ENCODE measurements around the gene PZP. TPM values are rescaled to one million over a fixed set of nuclear protein-coding genes. Genes with fewer than 3 reads are reported as not detected.
"Not testable (repeated sequence)": the region's sequence is repeated elsewhere in the genome, so short reads cannot be mapped to it uniquely, and the experiment has no call there.

Gene PZP
- total RNA-seq, result 0.12 TPM

- no peak for DNase-seq (ENCODE audit: low spot score)
Measured at GRCh38 chr12:9208229-9208628, at the start of gene PZP. PZP (minus strand) TSS chr12:9208395; CDS start chr12:9208341, 54 bp downstream.

- DNase-seq (ENCODE audit: low spot score), result no peak
Measured at GRCh38 chr12:9256758-9257405, 48.7 kb upstream of the PZP start.

GRCh38 chr12:9256341-9256740, 48.1 kb upstream of the PZP start:
- DNase-seq (ENCODE audit: low spot score), result no peak

GRCh38 chr12:9255837-9256236, 47.6 kb upstream of the PZP start:
- DNase-seq (ENCODE audit: low spot score), result no peak

GRCh38 chr12:9253464-9253863, 45.3 kb upstream of the PZP start:
- no peak for DNase-seq (ENCODE audit: low spot score)

GRCh38 chr12:9252791-9253190, 44.6 kb upstream of the PZP start:
- DNase-seq (ENCODE audit: low spot score), result not testable (repeated sequence)

GRCh38 chr12:9252256-9252655, 44.1 kb upstream of the PZP start:
- no peak for DNase-seq (ENCODE audit: low spot score)

GRCh38 chr12:9248435-9248834, 40.2 kb upstream of the PZP start:
- DNase-seq (ENCODE audit: low spot score), result no peak

GRCh38 chr12:9244894-9245293, 36.7 kb upstream of the PZP start:
- DNase-seq (ENCODE audit: low spot score), result no peak

GRCh38 chr12:9243999-9244649, 35.9 kb upstream of the PZP start:
- no peak for DNase-seq (ENCODE audit: low spot score)

GRCh38 chr12:9241301-9241700, 33.1 kb upstream of the PZP start:
- no peak for DNase-seq (ENCODE audit: low spot score)

- DNase-seq (ENCODE audit: low spot score), result no peak
Measured at GRCh38 chr12:9240776-9241175, 32.6 kb upstream of the PZP start.

GRCh38 chr12:9240004-9240635, 31.9 kb upstream of the PZP start:
- peak; percentile 15 for DNase-seq (ENCODE audit: low spot score)

GRCh38 chr12:9237286-9237685, 29.1 kb upstream of the PZP start:
- DNase-seq (ENCODE audit: low spot score), result no peak

GRCh38 chr12:9235519-9235918, 27.3 kb upstream of the PZP start:
- DNase-seq (ENCODE audit: low spot score), result no peak

- DNase-seq (ENCODE audit: low spot score), result no peak
Measured at GRCh38 chr12:9227950-9228349, 19.8 kb upstream of the PZP start.

GRCh38 chr12:9223830-9224229, 15.6 kb upstream of the PZP start:
- DNase-seq (ENCODE audit: low spot score), result no peak

- no peak for DNase-seq (ENCODE audit: low spot score)
Measured at GRCh38 chr12:9221483-9221882, 13.3 kb upstream of the PZP start.

- DNase-seq (ENCODE audit: low spot score), result not testable (repeated sequence)
Measured at GRCh38 chr12:9221011-9221410, 12.8 kb upstream of the PZP start.

- DNase-seq (ENCODE audit: low spot score), result no peak
Measured at GRCh38 chr12:9214534-9214933, 6.3 kb upstream of the PZP start.

GRCh38 chr12:9211687-9212086, 3.5 kb upstream of the PZP start:
- no peak for DNase-seq (ENCODE audit: low spot score)

- DNase-seq (ENCODE audit: low spot score), result no peak
Measured at GRCh38 chr12:9204380-9204779, 3.8 kb downstream of the PZP start.

GRCh38 chr12:9198012-9198411, 10.2 kb downstream of the PZP start:
- no peak for DNase-seq (ENCODE audit: low spot score)

Measured in mucosa of gallbladder (tissue), 1 donor.